Upper lobe of left lung (tissue), 6 donors: ENCODE data around the gene CLBA1. TPM values are rescaled to one million over a fixed set of nuclear protein-coding genes. Genes with fewer than 3 reads are reported as not detected.
A peak's percentile ranks its signal among the peaks of the same experiment; 100 is the strongest.
"Not testable (repeated sequence)": the region's sequence is repeated elsewhere in the genome, so short reads cannot be mapped to it uniquely, and the experiment has no call there.

Experiments used
- ATAC-seq, 2 donors: fragments of 200-7000 bp; cut with Tn5 transposase; one replicate each; pipeline ENCODE4 v1.9.1; 2022; ENCODE audit warnings: mild to moderate bottlenecking in 2 of 2, moderate library complexity in 2 of 2; ENCODE audit not compliant: low FRiP score in 2 of 2
- DNase-seq, 2 donors: peaks; one replicate each; pipeline ENCODE4 v3.0.0-alpha.2; 2019 to 2020
- H3K27ac ChIP-seq, 4 donors: fragments of 200-600 bp; sonication (generic); one replicate each; pipeline ENCODE4 v1.5.1; 2016 to 2019
- H3K27me3 ChIP-seq, 4 donors: fragments of 200-600 bp; sonication (generic); one replicate each; pipeline ENCODE4 v1.5.1; 2017 to 2019
- H3K36me3 ChIP-seq, 4 donors: fragments of 200-600 bp; sonication (generic); one replicate each; pipeline ENCODE4 v1.5.1; 2016 to 2019
- H3K4me1 ChIP-seq, 4 donors: fragments of 200-600 bp; sonication (generic); one replicate each; pipeline ENCODE4 v1.5.1; 2018 to 2019
- H3K4me3 ChIP-seq, 4 donors: fragments of 200-600 bp; sonication (generic); one replicate each; pipeline ENCODE4 v1.5.1; 2017 to 2019; ENCODE audit warnings: mild to moderate bottlenecking in 2 of 4, moderate library complexity in 1 of 4
- H3K9me3 ChIP-seq, 4 donors: fragments of 200-600 bp; sonication (generic); one replicate each; pipeline ENCODE4 v1.5.1; 2018 to 2019
- EP300 ChIP-seq, 4 donors: sonication (generic); formaldehyde crosslinking; IDR thresholded peaks; one replicate each; pipeline ENCODE4 v1.5.1; 2017; ENCODE audit warnings: antibody characterized with exemption in 4 of 4, control low read depth in 2 of 4
- POLR2A ChIP-seq, 4 donors: fragments of 450-650 bp; IDR thresholded peaks; one replicate each; pipeline ENCODE4 v1.5.1; 2016 to 2017; ENCODE audit warnings: antibody characterized with exemption in 4 of 4, mild to moderate bottlenecking in 2 of 4
- POLR2AphosphoS5 ChIP-seq, 2 donors: sonication (generic); formaldehyde crosslinking; IDR thresholded peaks; one replicate each; pipeline ENCODE4 v1.5.1; 2017; ENCODE audit warnings: antibody characterized with exemption in 2 of 2
- WGBS, 2 donors: methylation state at CpG; one replicate each; pipeline ENCODE4 v1.1.5; 2017 to 2018; 5-methylcytosine and 5-hydroxymethylcytosine counted together
- total RNA-seq, 6 donors: library from RNA; depleted of rRNA in 4 of 6; stranded (reverse); fragments of >200 nt in 4 of 6; gene quantifications; one replicate each; pipeline versions ENCODE4 v1.1.0 to v1.2.1, GENCODE V29; 2016 to 2021
- TF ChIP-seq, protein P1 (sequence below), 6 experiments: fragments of 450-650 bp in 4 of 6; fragments of 200-600 bp in 2 of 6; sonication (generic) in 2 of 6; IDR thresholded peaks; one replicate each; pipeline ENCODE4 v1.5.1; 2016 to 2019; ENCODE audit warnings: antibody characterized with exemption in 6 of 6
- donor health status: DM: no; HTN: no; CAD: no; lungs with moderate emphysema.
- donor health status: DM: no; HTN: yes; CAD: no; lungs with severe emphysema.

The CLBA1 gene
- total RNA-seq, 6 donors from 2014 or later: 11.1 to 44.0 (median 13.3) TPM

DNA sequence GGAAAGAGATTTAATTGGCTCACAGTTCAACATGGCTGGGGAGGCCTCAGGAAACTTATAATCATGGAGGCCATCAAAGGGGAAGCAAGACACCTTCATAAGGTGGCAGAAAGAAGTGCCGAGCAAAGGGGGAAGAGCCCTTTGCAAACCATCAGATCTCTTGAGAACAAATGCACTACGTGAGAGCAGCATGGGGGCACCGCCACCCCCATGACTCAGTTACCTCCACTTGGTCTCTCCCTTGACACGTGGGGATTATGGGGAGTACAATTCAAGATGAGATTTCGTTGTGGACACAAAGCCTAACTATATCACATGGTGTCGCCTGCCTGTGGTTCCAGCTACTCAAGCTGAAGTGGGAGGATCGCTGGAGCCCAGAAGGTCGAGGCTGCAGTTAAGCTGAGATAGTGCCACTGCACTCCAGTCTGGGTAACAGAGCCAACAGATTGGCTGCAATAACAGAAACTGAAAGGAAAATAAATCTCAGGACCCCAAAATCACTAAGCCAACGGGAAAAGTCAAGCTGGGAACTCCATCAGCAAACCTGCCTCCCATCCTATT is 45.3 kb downstream of the CLBA1 start:
- H3K4me3 ChIP-seq: no peak overlapping the region
- TF ChIP-seq POLR2AphosphoS5 (IDR thresholded peaks at IDR 0.05): no peak
- TF ChIP-seq, protein P1, sequence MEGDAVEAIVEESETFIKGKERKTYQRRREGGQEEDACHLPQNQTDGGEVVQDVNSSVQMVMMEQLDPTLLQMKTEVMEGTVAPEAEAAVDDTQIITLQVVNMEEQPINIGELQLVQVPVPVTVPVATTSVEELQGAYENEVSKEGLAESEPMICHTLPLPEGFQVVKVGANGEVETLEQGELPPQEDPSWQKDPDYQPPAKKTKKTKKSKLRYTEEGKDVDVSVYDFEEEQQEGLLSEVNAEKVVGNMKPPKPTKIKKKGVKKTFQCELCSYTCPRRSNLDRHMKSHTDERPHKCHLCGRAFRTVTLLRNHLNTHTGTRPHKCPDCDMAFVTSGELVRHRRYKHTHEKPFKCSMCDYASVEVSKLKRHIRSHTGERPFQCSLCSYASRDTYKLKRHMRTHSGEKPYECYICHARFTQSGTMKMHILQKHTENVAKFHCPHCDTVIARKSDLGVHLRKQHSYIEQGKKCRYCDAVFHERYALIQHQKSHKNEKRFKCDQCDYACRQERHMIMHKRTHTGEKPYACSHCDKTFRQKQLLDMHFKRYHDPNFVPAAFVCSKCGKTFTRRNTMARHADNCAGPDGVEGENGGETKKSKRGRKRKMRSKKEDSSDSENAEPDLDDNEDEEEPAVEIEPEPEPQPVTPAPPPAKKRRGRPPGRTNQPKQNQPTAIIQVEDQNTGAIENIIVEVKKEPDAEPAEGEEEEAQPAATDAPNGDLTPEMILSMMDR (IDR thresholded peaks at IDR 0.05): no peak
- TF ChIP-seq EP300 (IDR thresholded peaks at IDR 0.05): no peak
- no peak for TF ChIP-seq POLR2A (IDR thresholded peaks at IDR 0.05)
- H3K9me3 ChIP-seq: no peaks in the 10 kb centered on the region
- H3K27ac ChIP-seq: no peak overlapping the region
- H3K36me3 ChIP-seq: no peaks in the 10 kb centered on the region
- peaks cover 0 to 3% (median 0%) of the 10 kb centered on the region in 4 donors for H3K4me1 ChIP-seq
- DNase-seq (no peak), ATAC-seq (no peak)
- no peaks in the 10 kb centered on the region for H3K27me3 ChIP-seq
- WGBS, 2 donors: 77 to 92% methylated on average over 9 of the region's 9 CpGs

DNA sequence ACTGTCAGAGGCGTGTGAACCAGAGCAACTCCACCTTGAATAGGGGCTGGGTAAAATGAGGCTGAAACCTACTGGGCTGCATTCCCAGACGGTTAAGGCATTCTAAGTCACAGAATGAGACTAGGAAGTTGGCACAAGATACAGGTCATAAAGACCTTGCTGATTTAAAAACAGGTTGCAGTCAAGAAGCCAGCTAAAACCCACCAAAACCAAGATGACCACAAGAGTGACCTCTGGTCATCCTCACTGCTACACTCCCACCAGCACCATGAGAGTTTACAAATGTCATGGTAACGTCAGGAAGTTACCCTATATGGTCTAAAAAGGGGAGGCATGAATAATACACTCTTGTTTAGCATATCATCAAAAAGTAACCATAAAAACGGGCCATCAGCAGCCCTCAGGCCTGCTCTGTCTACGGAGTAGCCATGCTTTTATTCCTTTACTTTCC is 46.9 kb downstream of the CLBA1 start:
- not testable (repeated sequence) for DNase-seq, H3K36me3 ChIP-seq, H3K9me3 ChIP-seq, H3K27me3 ChIP-seq, ATAC-seq, H3K4me1 ChIP-seq, H3K27ac ChIP-seq
- H3K4me3 ChIP-seq: peak overlapping the region in 2 of 4 donors; percentile 44 to 45
- WGBS, 2 donors: 89% methylated on average over 5 of the region's 5 CpGs

DNA sequence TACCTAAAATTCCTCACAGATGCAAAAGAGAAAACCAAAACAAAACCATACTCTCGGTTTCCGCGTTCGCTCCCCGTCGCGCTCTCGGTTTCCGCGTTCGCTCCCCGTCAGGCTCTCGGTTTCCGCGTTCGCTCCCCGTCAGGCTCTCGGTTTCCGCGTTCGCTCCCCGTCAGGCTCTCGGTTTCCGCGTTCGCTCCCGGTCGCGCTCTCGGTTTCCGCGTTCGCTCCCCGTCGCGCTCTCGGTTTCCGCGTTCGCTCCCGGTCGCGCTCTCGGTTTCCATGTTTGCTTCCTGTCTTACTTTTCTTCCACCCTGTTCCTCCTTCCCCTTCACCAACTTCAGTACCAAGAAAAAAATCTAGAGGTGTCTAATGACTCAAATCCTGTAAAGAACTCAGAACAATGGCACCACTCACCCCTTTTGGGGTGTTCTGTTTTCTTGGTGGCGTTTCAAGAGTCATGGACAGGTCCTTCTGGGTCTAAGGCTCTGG is 47.9 kb downstream of the CLBA1 start:
- not testable (repeated sequence) for H3K36me3 ChIP-seq, H3K4me1 ChIP-seq, ATAC-seq, H3K27me3 ChIP-seq, H3K9me3 ChIP-seq
- Histone ChIP-seq H3K27ac (peak overlapping the region in 3 of 4 donors; percentile 50 to 79 (median 56)), H3K4me3 (peak overlapping the region in 3 of 4 donors; percentile 44 to 49 (median 45))
- 5 to 24% methylated on average over 45 of the region's 45 CpGs for WGBS, 2 donors
- peak in 1 of 2 donors; percentile 64 for DNase-seq

DNA sequence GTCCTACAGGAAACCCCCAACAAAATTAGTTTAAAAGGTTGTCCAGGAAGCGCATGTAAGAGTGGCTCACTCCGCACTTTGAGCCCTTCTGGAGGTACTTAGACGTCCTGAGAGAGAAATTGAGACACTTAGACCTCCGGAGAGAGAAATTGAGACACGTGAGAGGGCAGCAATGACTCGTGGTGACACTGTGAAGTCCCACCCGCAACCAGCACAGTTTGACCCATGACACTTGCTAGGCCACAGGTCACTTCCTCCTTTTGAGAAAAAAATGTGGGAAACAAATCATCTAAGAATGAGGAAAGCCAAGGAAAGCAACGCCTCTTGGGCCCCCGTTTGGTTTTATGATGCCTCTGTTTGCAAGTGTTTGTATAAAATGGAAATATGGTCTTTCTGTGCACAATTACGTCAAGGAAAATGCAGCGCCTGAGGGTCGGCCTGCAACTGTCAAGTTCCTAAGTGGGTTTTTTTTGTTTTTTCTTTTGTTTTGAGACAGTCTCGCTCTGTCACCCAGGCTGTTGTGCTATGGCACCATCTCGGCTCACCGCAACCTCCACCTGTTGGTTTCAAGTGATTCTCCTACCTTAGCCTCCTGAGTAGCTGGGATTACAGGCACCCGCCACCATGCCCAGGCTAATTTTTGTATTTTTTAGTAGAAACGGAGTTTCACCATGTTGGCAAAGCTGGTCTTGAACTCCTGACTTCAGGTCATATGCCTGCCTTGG is 48.9 kb downstream of the CLBA1 start:
- H3K27ac ChIP-seq: peak overlapping the region in 2 of 4 donors; percentile 56 to 79
- no peaks in the 10 kb centered on the region for H3K9me3 ChIP-seq
- H3K36me3 ChIP-seq: no peaks in the 10 kb centered on the region
- peaks cover 0 to 3% (median 0%) of the 10 kb centered on the region in 4 donors for H3K4me1 ChIP-seq
- no peak overlapping the region for H3K4me3 ChIP-seq
- H3K27me3 ChIP-seq: no peaks in the 10 kb centered on the region
- 79 to 82% methylated on average over 17 of the region's 17 CpGs for WGBS, 2 donors
- ATAC-seq: peak in 1 of 2 donors; percentile 72
- peak in 1 of 2 donors; percentile 50 for DNase-seq
- TF ChIP-seq POLR2AphosphoS5 (IDR thresholded peaks at IDR 0.05) (no peak), POLR2A (IDR thresholded peaks at IDR 0.05) (peak in 1 of 4 donors; percentile 29)

DNA sequence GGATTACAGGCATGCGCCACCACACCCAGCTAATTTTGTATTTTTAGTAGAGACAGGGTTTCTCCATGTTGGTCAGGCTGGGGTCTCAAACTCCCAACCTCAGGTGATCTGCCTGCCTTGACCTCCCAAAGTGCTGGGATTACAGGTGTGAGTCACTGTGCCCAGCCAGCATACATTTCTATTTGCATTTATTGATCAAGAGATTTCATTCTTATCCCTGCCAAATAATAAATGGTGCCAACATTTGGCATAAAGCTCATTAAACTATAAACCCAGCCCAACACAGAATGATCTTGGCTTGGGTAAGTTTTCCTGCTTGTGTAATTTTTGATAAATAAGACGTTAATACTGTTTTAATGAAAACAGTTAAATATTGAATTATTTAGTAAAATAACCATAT is 50.0 kb downstream of the CLBA1 start:
- not testable (repeated sequence) for H3K4me1 ChIP-seq, H3K27ac ChIP-seq, H3K9me3 ChIP-seq, DNase-seq, H3K4me3 ChIP-seq, H3K27me3 ChIP-seq, H3K36me3 ChIP-seq, ATAC-seq
- 84 to 90% methylated on average over 2 of the region's 2 CpGs for WGBS, 2 donors

DNA sequence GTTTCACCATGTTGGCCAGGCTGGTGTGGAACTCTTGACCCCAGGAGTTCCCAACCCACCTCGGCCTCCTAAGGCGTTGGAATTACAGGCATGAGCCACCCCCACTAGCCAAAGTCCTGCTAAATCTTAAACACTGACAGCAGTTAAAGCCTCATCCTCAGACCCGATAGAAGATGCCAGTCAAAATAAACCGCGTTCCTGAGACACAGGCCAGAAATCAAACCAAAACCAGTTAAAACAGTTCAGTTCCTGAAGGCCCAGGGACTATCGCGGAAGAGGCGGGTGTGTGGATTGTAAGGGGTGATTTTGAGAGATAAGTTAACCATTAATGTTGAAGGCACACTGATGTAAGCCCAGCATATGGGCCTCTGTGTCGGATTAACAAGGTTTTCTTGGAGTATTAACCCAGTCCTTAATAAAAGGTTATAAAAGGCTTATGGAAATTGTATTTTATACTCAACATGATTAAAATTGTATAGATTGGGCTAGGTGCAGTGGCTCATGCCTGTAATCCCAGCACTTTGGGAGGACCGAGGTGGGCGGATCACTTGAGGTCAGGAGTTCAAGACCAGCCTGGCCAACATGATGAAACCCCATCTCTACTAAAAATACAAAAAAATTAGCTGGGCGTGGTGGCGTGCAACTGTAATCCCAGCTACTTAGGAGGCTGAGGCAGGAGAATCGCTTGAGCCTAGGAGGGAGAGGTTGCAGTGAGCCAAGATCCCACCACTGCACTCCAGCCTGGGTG is 54.0 kb downstream of the CLBA1 start:
- DNase-seq (no peak), ATAC-seq (no peak)
- Histone ChIP-seq H3K4me3 (no peak overlapping the region), H3K27me3 (no peaks in the 10 kb centered on the region), H3K4me1 (no peaks in the 10 kb centered on the region), H3K27ac (no peak overlapping the region), H3K9me3 (no peaks in the 10 kb centered on the region), H3K36me3 (no peaks in the 10 kb centered on the region)
- WGBS, 2 donors: 82 to 83% methylated on average over 14 of the region's 14 CpGs
- TF ChIP-seq POLR2A (IDR thresholded peaks at IDR 0.05) (no peak), POLR2AphosphoS5 (IDR thresholded peaks at IDR 0.05) (no peak), EP300 (IDR thresholded peaks at IDR 0.05) (no peak)
- TF ChIP-seq, protein P1 (IDR thresholded peaks at IDR 0.05): no peak
